Coronary artery (tissue), 2 donors: ENCODE measurements around the gene AP5Z1.
A peak's percentile ranks its signal among the peaks of the same experiment; 100 is the strongest.

Experiments
- DNase-seq: peaks from one replicate; pipeline ENCODE4 v3.0.0-alpha.2; 2017; ENCODE audit warnings: low spot score
- H3K27ac ChIP-seq, 2 donors: fragments of 200-600 bp; sonication (generic); one replicate each; pipeline ENCODE4 v1.5.1; 2016 to 2019
- H3K4me3 ChIP-seq: fragments of 200-600 bp; sonication (generic); 2 replicates; pipeline ENCODE4 v1.5.1; 2016; ENCODE audit warnings: mild to moderate bottlenecking, moderate library complexity
- CTCF ChIP-seq: fragments of 200-600 bp; sonication (generic); IDR thresholded peaks from one replicate; pipeline ENCODE4 v1.5.1; 2019; ENCODE audit warnings: antibody characterized with exemption

Gene AP5Z1

GRCh38 chr7:4775848-4776623, 613 bp downstream of the AP5Z1 start:
- Histone ChIP-seq H3K4me3 (peak overlapping the region; percentile 98), H3K27ac (peak overlapping the region; percentile 91 to 95)
- no peak for TF ChIP-seq CTCF
- DNase-seq: no peak

GRCh38 chr7:4779118-4779517, 3.7 kb downstream of the AP5Z1 start:
- DNase-seq: no peak
- no peak overlapping the region for H3K27ac ChIP-seq
- no peak overlapping the region for H3K4me3 ChIP-seq
- no peak for TF ChIP-seq CTCF

GRCh38 chr7:4781366-4782069, 6.1 kb downstream of the AP5Z1 start:
- no peak for DNase-seq
- TF ChIP-seq CTCF: no peak
- no peak overlapping the region for H3K4me3 ChIP-seq
- H3K27ac ChIP-seq: no peak overlapping the region

- no peak for DNase-seq
- no peak overlapping the region for H3K27ac ChIP-seq
- TF ChIP-seq CTCF: no peak
Measured at GRCh38 chr7:4782333-4783291, 7.2 kb downstream of the AP5Z1 start.

GRCh38 chr7:4783292-4783652, 7.8 kb downstream of the AP5Z1 start:
- H3K4me3 ChIP-seq: no peak overlapping the region
- no peak for DNase-seq
- H3K27ac ChIP-seq: no peak overlapping the region
- no peak for TF ChIP-seq CTCF

More at GRCh38 chr7:4782333-4783291, 7.2 kb downstream of the AP5Z1 start:
- H3K4me3 ChIP-seq: no peak overlapping the region

- no peak overlapping the region for H3K27ac ChIP-seq
- no peak overlapping the region for H3K4me3 ChIP-seq
- no peak for DNase-seq
- TF ChIP-seq CTCF: no peak
Measured at GRCh38 chr7:4783762-4784351, 8.4 kb downstream of the AP5Z1 start.
